CD4-positive, alpha-beta T cell (primary cell): ENCODE results near the gene LRGUK. TPM values are rescaled to one million over a fixed set of nuclear protein-coding genes. Genes with fewer than 3 reads are reported as not detected.

Experiments
- ATAC-seq: fragments of 200-7000 bp; cut with Tn5 transposase; one replicate; pipeline ENCODE4 v1.10.0; 2022; ENCODE audit warnings: mild to moderate bottlenecking; ENCODE audit not compliant: poor library complexity
- CTCF ChIA-PET: fragments of 350-600 bp; sonication (Branson Sonifier 250); formaldehyde crosslinking; loops from one replicate; lab custom pipeline; 2021; ENCODE audit warnings: antibody characterized with exemption, inconsistent platforms; lab: Charles Lee
- POLR2A ChIA-PET: fragments of 350-600 bp; sonication (Branson Sonifier 250); formaldehyde crosslinking; loops from one replicate; lab custom pipeline; 2021; ENCODE audit warnings: antibody characterized with exemption, inconsistent platforms; lab: Charles Lee
- DNase-seq, 14 experiments: peaks; one replicate each; pipeline ENCODE4 v3.0.0-alpha.2; 2013 to 2020; ENCODE audit warnings: mixed read lengths in 2 of 14
- H3K27ac ChIP-seq, 2 donors: one replicate each; pipeline versions ENCODE4 v1.5.1 to v1.7.0; 2013; ENCODE audit warnings: low read length in 2 of 2, low read depth in 1 of 2, mild to moderate bottlenecking in 1 of 2
- H3K27me3 ChIP-seq, 2 experiments: 1 replicate in 1 of 2; 2 replicates in 1 of 2; pipeline versions ENCODE4 v1.6.1 to v1.7.0; 2013; ENCODE audit warnings: low read length in 2 of 2, control low read depth in 1 of 2, mild to moderate bottlenecking in 1 of 2, moderate library complexity in 1 of 2; ENCODE audit not compliant: insufficient read depth in 2 of 2, control insufficient read depth in 1 of 2
- H3K36me3 ChIP-seq: one replicate; pipeline ENCODE4 v1.6.1; 2013; ENCODE audit warnings: low read length, control low read depth; ENCODE audit not compliant: insufficient read depth
- H3K4me1 ChIP-seq: one replicate; pipeline ENCODE4 v1.6.1; 2013; ENCODE audit warnings: low read length, control low read depth; ENCODE audit not compliant: insufficient read depth
- H3K4me3 ChIP-seq: one replicate; pipeline ENCODE4 v1.5.1; 2013; ENCODE audit warnings: mild to moderate bottlenecking, low read length, moderate library complexity
- H3K9me3 ChIP-seq, 2 experiments: 1 replicate in 1 of 2; 2 replicates in 1 of 2; pipeline versions ENCODE4 v1.6.1 to v1.7.0; 2013; ENCODE audit warnings: low read length in 2 of 2, mild to moderate bottlenecking in 2 of 2, control low read depth in 1 of 2, moderate library complexity in 1 of 2; ENCODE audit not compliant: control insufficient read depth in 1 of 2, insufficient read depth in 1 of 2
- H3K27ac Mint-ChIP-seq: one replicate; pipeline ENCODE4 v1.8.0; 2020; ENCODE audit warnings: mixed read lengths
- H3K27me3 Mint-ChIP-seq: one replicate; pipeline ENCODE4 v1.8.0; 2021; ENCODE audit warnings: mixed read lengths
- H3K36me3 Mint-ChIP-seq: one replicate; pipeline ENCODE4 v1.8.0; 2021; ENCODE audit warnings: low read depth, mixed read lengths
- H3K4me1 Mint-ChIP-seq: one replicate; pipeline ENCODE4 v1.8.0; 2021; ENCODE audit warnings: low read depth, mixed read lengths
- H3K4me3 Mint-ChIP-seq: one replicate; pipeline ENCODE4 v1.8.0; 2020; ENCODE audit warnings: mild to moderate bottlenecking, mixed read lengths
- H3K9me3 Mint-ChIP-seq: one replicate; pipeline ENCODE4 v1.8.0; 2020; ENCODE audit warnings: mixed read lengths
- intact Hi-C, 2 experiments: fragments of 100-400 bp; cut with DNase I in 1 of 2; cut with micrococcal nuclease in 1 of 2; formaldehyde crosslinking; loops; one replicate each; pipeline versions ENCODE4 v1.15.1 to v1.9.0; 2023 to 2025; cut with DNase I, micrococcal nuclease
- total RNA-seq, 174 experiments: library from RNA in 2 of 174; stranded (reverse) in 2 of 174; gene quantifications; one replicate each; pipeline ENCODE4 v1.2.3 and lab custom pipeline; 2021 to 2026
- TF ChIP-seq, protein P1 (sequence below): fragments of 200-600 bp; IDR thresholded peaks from one replicate; pipeline ENCODE4 v1.8.0; 2022; ENCODE audit warnings: antibody characterized with exemption, mild to moderate bottlenecking

The LRGUK gene
- total RNA-seq, 2 experiments from 2014 or later: 0.20 to 0.27 TPM

DNA sequence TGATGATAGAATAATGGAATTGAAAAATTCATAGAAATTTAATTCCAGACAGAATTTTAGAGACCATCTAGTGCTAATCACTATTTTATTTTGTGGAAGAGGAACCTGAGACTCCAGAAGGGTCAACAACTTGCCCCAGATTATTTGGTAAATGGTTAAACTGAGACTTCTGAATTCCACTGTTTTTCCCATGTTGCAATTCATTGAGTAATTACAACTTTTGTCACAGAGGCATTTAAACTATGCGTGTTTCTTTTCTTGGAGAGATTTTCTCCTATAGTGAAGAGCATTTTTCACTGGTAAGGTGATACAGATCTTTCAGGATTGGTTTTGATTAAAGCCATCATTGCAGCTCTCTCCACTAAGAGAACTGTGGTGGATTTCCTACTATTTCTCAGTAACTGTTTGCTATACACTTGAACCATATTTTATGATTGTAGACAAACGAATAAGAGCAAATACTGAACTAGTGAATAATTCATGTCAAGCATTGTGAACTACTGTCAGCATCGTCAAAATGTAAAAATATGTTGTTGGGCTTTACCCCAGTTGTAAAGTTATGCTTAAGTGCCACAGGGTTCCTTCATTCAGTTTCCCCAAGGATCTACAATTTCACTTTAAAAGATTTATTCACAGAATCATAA is 26.5 kb downstream of the LRGUK start:
- H3K9me3 ChIP-seq: no peaks in the 10 kb centered on the region
- no peak for ATAC-seq

DNA sequence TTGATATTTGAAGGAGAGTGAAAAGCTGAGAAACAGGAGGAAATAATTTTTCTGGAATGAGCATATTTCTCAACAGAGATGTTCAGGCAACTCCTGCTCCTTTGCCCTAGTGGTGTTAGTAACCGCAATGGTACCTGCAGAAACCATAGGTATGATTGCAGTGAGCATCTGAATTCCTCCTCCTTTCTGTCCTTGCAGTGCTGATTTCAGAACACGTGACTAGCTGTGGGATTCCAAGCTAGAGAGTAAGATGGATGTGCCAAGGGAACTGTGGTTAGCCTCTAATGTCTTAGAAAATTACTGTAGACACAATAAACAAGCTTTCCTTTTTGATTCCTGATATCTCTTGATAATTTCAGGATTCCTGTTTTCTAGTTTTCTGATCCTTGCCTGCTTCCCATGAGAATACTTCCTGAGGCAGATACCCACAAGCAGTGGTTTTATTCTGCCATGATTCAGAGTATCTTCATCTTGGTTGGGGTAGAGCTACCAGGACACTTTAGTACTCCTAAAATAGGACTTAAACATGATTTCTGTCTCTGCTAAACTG is 27.5 kb downstream of the LRGUK start:
- Mint-ChIP-seq H3K27ac (no peak overlapping the region), H3K9me3 (no peaks in the 10 kb centered on the region), H3K4me3 (no peak overlapping the region), H3K4me1 (no peaks in the 10 kb centered on the region), H3K27me3 (no peaks in the 10 kb centered on the region), H3K36me3 (no peaks in the 10 kb centered on the region)
- Histone ChIP-seq H3K9me3 (no peaks in the 10 kb centered on the region), H3K4me3 (no peak overlapping the region), H3K36me3 (no peaks in the 10 kb centered on the region), H3K4me1 (no peaks in the 10 kb centered on the region), H3K27me3 (no peaks in the 10 kb centered on the region), H3K27ac (no peak overlapping the region)
- POLR2A ChIA-PET: no interaction called here
- intact Hi-C loops: no loop called here
- CTCF ChIA-PET: interaction anchor here (1.7 kb wide), 1 partner anchor 13 kb away, joined by 4 read pairs; no protein-coding TSS in a partner anchor
- TF ChIP-seq, protein P1, sequence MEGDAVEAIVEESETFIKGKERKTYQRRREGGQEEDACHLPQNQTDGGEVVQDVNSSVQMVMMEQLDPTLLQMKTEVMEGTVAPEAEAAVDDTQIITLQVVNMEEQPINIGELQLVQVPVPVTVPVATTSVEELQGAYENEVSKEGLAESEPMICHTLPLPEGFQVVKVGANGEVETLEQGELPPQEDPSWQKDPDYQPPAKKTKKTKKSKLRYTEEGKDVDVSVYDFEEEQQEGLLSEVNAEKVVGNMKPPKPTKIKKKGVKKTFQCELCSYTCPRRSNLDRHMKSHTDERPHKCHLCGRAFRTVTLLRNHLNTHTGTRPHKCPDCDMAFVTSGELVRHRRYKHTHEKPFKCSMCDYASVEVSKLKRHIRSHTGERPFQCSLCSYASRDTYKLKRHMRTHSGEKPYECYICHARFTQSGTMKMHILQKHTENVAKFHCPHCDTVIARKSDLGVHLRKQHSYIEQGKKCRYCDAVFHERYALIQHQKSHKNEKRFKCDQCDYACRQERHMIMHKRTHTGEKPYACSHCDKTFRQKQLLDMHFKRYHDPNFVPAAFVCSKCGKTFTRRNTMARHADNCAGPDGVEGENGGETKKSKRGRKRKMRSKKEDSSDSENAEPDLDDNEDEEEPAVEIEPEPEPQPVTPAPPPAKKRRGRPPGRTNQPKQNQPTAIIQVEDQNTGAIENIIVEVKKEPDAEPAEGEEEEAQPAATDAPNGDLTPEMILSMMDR: no peak
- ATAC-seq (no peak), DNase-seq (no peak)

More for the DNA sequence above, 26.5 kb downstream of the LRGUK start:
- Histone ChIP-seq H3K4me1 (no peaks in the 10 kb centered on the region), H3K36me3 (no peaks in the 10 kb centered on the region), H3K27ac (no peak overlapping the region), H3K4me3 (no peak overlapping the region), H3K27me3 (no peaks in the 10 kb centered on the region)
- no peak for DNase-seq
- ChIA-PET CTCF (interaction anchor here (0.8 to 1.7 kb wide), 2 partner anchors 12 kb away, joined by 3 to 4 read pairs; no protein-coding TSS in a partner anchor), POLR2A (no interaction called here)
- no peak overlapping the region for H3K4me3 Mint-ChIP-seq
- no peaks in the 10 kb centered on the region for H3K9me3 Mint-ChIP-seq
- H3K27ac Mint-ChIP-seq: no peak overlapping the region
- H3K36me3 Mint-ChIP-seq: no peaks in the 10 kb centered on the region
- TF ChIP-seq, protein P1: no peak
- H3K4me1 Mint-ChIP-seq: no peaks in the 10 kb centered on the region
- no peaks in the 10 kb centered on the region for H3K27me3 Mint-ChIP-seq
- intact Hi-C loops: no loop called here

DNA sequence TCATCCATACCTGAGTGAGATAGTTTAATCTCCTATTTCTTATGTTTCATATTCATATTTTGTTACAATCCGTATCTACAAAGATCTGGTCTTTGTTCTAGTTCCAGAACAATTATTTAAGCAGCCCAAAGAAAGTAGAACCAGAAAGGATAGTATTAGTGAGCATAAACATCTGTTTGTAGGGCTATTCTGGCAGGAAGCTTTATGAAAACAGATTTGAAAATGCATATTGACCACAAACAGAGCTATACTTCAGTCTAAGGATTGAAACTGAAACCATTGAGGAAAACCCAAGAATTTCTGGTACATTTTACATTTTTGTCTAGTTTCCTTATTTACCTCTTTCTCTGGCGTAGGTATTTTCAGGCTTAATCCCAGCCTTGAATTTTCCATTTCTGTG is 28.1 kb downstream of the LRGUK start:
- Histone ChIP-seq H3K36me3 (no peaks in the 10 kb centered on the region), H3K4me1 (no peaks in the 10 kb centered on the region), H3K9me3 (no peaks in the 10 kb centered on the region), H3K27me3 (no peaks in the 10 kb centered on the region), H3K27ac (no peak overlapping the region), H3K4me3 (no peak overlapping the region)
- intact Hi-C loops: no loop called here
- H3K4me1 Mint-ChIP-seq: no peaks in the 10 kb centered on the region
- no peak overlapping the region for H3K4me3 Mint-ChIP-seq
- no peaks in the 10 kb centered on the region for H3K36me3 Mint-ChIP-seq
- ChIA-PET POLR2A (no interaction called here), CTCF (interaction anchor here (1.7 kb wide), 1 partner anchor 14 kb away, joined by 4 read pairs; no protein-coding TSS in a partner anchor)
- H3K9me3 Mint-ChIP-seq: no peaks in the 10 kb centered on the region
- DNase-seq: no peak
- no peak overlapping the region for H3K27ac Mint-ChIP-seq
- TF ChIP-seq, protein P1: no peak
- H3K27me3 Mint-ChIP-seq: no peaks in the 10 kb centered on the region
- ATAC-seq: no peak
